ENCODE results near the gene ATPAF2. TPM values are rescaled to one million over a fixed set of nuclear protein-coding genes. Genes with fewer than 3 reads are reported as not detected.

Gene ATPAF2
- total and polyA plus RNA-seq, 2 donors (not counting 3 experiments of a cell fraction or from before 2014, with no cell fraction given): 23.2 to 35.7 TPM

DNA sequence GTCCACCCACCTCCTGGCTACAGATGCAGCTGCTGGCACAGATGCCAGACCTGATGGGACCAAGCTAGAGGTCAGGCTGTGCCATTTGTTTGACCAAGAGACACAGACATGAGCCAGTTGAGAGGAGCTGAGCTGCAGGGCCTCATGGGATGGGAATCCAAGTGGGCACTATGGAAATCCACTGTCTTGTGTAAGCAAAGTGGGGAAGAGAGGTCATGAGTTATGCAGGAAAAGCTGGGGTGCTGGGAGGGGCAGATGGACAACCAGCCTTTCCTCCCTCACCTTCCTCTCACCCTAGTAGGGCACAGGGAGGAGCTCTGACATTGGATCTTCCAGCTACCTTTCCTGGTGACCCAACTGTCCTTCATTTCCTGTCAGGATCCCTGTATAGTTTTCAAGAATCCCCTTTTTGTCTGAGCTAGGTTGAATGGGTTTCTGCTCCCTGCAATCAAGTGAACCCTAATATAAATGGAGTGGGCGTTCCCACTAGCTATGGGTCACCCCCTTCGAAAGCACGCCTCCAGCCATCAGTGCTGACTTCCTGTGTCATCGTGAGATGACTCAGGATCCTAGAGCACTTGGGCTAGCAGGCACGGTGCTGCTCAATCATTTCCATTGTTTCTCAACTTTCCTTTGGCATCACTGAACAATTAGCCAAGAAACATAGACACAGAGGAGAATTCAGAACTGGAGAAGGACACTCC lies 13.6 kb downstream of the ATPAF2 start:
- dilution Hi-C loops (cut with MboI; ENCODE audit: extremely low pct_ligation_motif_present, low sequenced_read_pairs) (loop anchor here (25.0 kb wide), 1 partner anchor 138 kb away; no protein-coding TSS in a partner anchor), intact Hi-C loops (cut with micrococcal nuclease) (no loop called here)
- ChIA-PET POLR2A (no interaction called here), CTCF (interaction anchor here (1.0 to 2.0 kb wide), 5 partner anchors 8 to 345 kb away, joined by 3 to 10 read pairs (median 5); no protein-coding TSS in a partner anchor)
- Histone ChIP-seq H3K4me3 (replicated peaks in 1 of 3; ENCODE audit: insufficient read depth in 1 of 3, low read depth in 1 of 3, low read length in 3 of 3) (no peak overlapping the region), H3K4me2 (ENCODE audit: insufficient read depth, low read length) (no peak overlapping the region), H3K9me3 (replicated peaks; ENCODE audit: control insufficient read depth, insufficient read depth, low read length) (no peaks in the 10 kb centered on the region), H3K27ac (ENCODE audit: insufficient read depth, low read depth, low read length) (no peak overlapping the region), H3K36me3 (ENCODE audit: control insufficient read depth in 2 of 2, extremely low read depth in 1 of 2, insufficient read depth in 2 of 2, low read length in 2 of 2) (peaks cover 0 to 5% of the 10 kb centered on the region in 2 experiments), H3K27me3 (ENCODE audit: control insufficient read depth in 2 of 2, insufficient read depth in 2 of 2, low read length in 2 of 2) (no peaks in the 10 kb centered on the region), H3K79me2 (ENCODE audit: control insufficient read depth, insufficient read depth, low read length) (no peaks in the 10 kb centered on the region), H2AFZ (ENCODE audit: low read depth, low read length) (no peak overlapping the region), H3K4me1 (ENCODE audit: control insufficient read depth, extremely low read depth, insufficient read depth, low read length) (no peaks in the 10 kb centered on the region), H3K9me1 (replicated peaks; ENCODE audit: control insufficient read depth, extremely low read depth, insufficient read depth, low read length) (no peaks in the 10 kb centered on the region), H4K20me1 (replicated peaks; ENCODE audit: control insufficient read depth, extremely low read depth, insufficient read depth, low read length) (no peaks in the 10 kb centered on the region), H3K9ac (replicated peaks; ENCODE audit: extremely low read depth, insufficient read depth, low read length) (no peak overlapping the region)
- DNase-seq (ENCODE audit: low read depth, low spot score): peak; percentile 19
- FAIRE-seq: peak; percentile 81
- BruUV-seq (replicated peaks): no TSS peak
- no peak for TF ChIP-seq FOS (IDR thresholded peaks at IDR 0.05; ENCODE audit: borderline replicate concordance, insufficient read depth, low read length)
- peak; percentile 13 for TF ChIP-seq JUN (IDR thresholded peaks at IDR 0.05; ENCODE audit: borderline replicate concordance, insufficient read depth, insufficient read length, low read depth)
- TF ChIP-seq MYC (IDR thresholded peaks at IDR 0.05; ENCODE audit: low read depth, low read length): no peak

- no peaks in the 10 kb centered on the region for H3K27me3 ChIP-seq (ENCODE audit: control insufficient read depth in 2 of 2, insufficient read depth in 2 of 2, low read length in 2 of 2)
- no peak overlapping the region for H3K27ac ChIP-seq (ENCODE audit: insufficient read depth, low read depth, low read length)
- no peak overlapping the region for H3K4me3 ChIP-seq (replicated peaks in 1 of 3; ENCODE audit: insufficient read depth in 1 of 3, low read depth in 1 of 3, low read length in 3 of 3)
- TF ChIP-seq, protein P1, sequence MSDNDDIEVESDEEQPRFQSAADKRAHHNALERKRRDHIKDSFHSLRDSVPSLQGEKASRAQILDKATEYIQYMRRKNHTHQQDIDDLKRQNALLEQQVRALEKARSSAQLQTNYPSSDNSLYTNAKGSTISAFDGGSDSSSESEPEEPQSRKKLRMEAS (IDR thresholded peaks at IDR 0.05; ENCODE audit: insufficient read depth, insufficient read length): no peak
- no peak for TF ChIP-seq POLR2A (IDR thresholded peaks at IDR 0.05; ENCODE audit: low read depth, low read length)
- TF ChIP-seq MYC (IDR thresholded peaks at IDR 0.05; ENCODE audit: low read depth, low read length): no peak
- TF ChIP-seq, protein P2, sequence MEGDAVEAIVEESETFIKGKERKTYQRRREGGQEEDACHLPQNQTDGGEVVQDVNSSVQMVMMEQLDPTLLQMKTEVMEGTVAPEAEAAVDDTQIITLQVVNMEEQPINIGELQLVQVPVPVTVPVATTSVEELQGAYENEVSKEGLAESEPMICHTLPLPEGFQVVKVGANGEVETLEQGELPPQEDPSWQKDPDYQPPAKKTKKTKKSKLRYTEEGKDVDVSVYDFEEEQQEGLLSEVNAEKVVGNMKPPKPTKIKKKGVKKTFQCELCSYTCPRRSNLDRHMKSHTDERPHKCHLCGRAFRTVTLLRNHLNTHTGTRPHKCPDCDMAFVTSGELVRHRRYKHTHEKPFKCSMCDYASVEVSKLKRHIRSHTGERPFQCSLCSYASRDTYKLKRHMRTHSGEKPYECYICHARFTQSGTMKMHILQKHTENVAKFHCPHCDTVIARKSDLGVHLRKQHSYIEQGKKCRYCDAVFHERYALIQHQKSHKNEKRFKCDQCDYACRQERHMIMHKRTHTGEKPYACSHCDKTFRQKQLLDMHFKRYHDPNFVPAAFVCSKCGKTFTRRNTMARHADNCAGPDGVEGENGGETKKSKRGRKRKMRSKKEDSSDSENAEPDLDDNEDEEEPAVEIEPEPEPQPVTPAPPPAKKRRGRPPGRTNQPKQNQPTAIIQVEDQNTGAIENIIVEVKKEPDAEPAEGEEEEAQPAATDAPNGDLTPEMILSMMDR (IDR thresholded peaks at IDR 0.05; ENCODE audit: extremely low read depth in 1 of 2, insufficient read depth in 1 of 2, low read depth in 1 of 2, low read length in 2 of 2): no peak
- TF ChIP-seq GATA2 (IDR thresholded peaks at IDR 0.05; ENCODE audit: insufficient read depth, insufficient read length, low read depth, low read length): no peak
- no peak for TF ChIP-seq POLR2AphosphoS5 (IDR thresholded peaks at IDR 0.05; ENCODE audit: insufficient read depth, low read depth, low read length)
- no peak for TF ChIP-seq EZH2 (IDR thresholded peaks at IDR 0.05; ENCODE audit: borderline replicate concordance, low read depth, low read length, severe bottlenecking)
- no peak for TF ChIP-seq JUN (IDR thresholded peaks at IDR 0.05; ENCODE audit: borderline replicate concordance, insufficient read depth, insufficient read length, low read depth)
- no peak for TF ChIP-seq FOS (IDR thresholded peaks at IDR 0.05; ENCODE audit: borderline replicate concordance, insufficient read depth, low read length)
- ChIA-PET CTCF (interaction anchor here (1.2 to 2.2 kb wide), 2 partner anchors 12 to 17 kb away, joined by 3 to 5 read pairs; no protein-coding TSS in a partner anchor), POLR2A (no interaction called here)
- peaks cover 5% of the 10 kb centered on the region for H3K4me1 ChIP-seq (ENCODE audit: control insufficient read depth, extremely low read depth, insufficient read depth, low read length)
- no peaks in the 10 kb centered on the region for H3K9me1 ChIP-seq (replicated peaks; ENCODE audit: control insufficient read depth, extremely low read depth, insufficient read depth, low read length)
- no TSS peak for BruUV-seq (replicated peaks)
- intact Hi-C loops (cut with micrococcal nuclease): no loop called here
- H3K79me2 ChIP-seq (ENCODE audit: control insufficient read depth, insufficient read depth, low read length): no peaks in the 10 kb centered on the region
- DNase-seq (ENCODE audit: low read depth, low spot score): no peak
- no peak overlapping the region for H3K9ac ChIP-seq (replicated peaks; ENCODE audit: extremely low read depth, insufficient read depth, low read length)
- no peak overlapping the region for H2AFZ ChIP-seq (ENCODE audit: low read depth, low read length)
- no peaks in the 10 kb centered on the region for H4K20me1 ChIP-seq (replicated peaks; ENCODE audit: control insufficient read depth, extremely low read depth, insufficient read depth, low read length)
- dilution Hi-C loops (cut with MboI; ENCODE audit: extremely low pct_ligation_motif_present, low sequenced_read_pairs): no loop called here
- no peak for FAIRE-seq
- no peaks in the 10 kb centered on the region for H3K9me3 ChIP-seq (replicated peaks; ENCODE audit: control insufficient read depth, insufficient read depth, low read length)
- peaks cover 0 to 5% of the 10 kb centered on the region in 2 experiments for H3K36me3 ChIP-seq (ENCODE audit: control insufficient read depth in 2 of 2, extremely low read depth in 1 of 2, insufficient read depth in 2 of 2, low read length in 2 of 2)
- H3K4me2 ChIP-seq (ENCODE audit: insufficient read depth, low read length): no peak overlapping the region
Measured at GRCh38 chr17:18021372-18021771, 17.6 kb downstream of the ATPAF2 start.

All from endothelial cell of umbilical vein (primary cell).